ENCODE measurements around the gene VCAN.

VCAN gene

GRCh38 chr5:83570916-83571315, 99.4 kb downstream of the VCAN start:
- no peak for FAIRE-seq

GRCh38 chr5:83572271-83572670, 100.7 kb downstream of the VCAN start:
- no peak for FAIRE-seq

- no peak for FAIRE-seq
These were observed 104.8 kb downstream of the VCAN start for GRCh38 chr5:83576341-83576740.

- FAIRE-seq = no peak
These were observed 105.6 kb downstream of the VCAN start for GRCh38 chr5:83577036-83577636.

- no peak for FAIRE-seq
These were observed 112.3 kb downstream of the VCAN start for GRCh38 chr5:83583859-83584258.

- FAIRE-seq = no peak
These were observed 115.6 kb downstream of the VCAN start for GRCh38 chr5:83586874-83587776.

GRCh38 chr5:83589786-83590185, 118.2 kb downstream of the VCAN start:
- FAIRE-seq = no peak

DNA sequence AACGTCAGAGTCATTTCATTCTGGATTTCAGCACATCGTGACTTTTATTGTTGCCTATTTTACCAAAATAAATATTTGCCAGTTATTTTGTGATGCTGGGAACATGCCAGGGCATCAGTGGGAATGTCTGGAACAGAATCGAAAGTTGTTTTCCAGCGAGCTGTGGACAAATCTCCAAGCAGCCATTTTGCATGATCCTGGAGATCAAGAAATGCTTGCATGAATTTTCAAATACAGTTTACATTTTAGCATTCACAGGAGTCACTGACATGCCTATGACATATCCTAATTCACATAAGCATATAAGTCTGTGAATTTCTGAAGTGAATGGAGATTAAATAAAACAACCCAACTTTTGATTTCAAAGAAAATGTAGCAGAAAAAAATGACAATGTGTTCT, 119.4 kb downstream of the VCAN start:
- FAIRE-seq = no peak

DNA sequence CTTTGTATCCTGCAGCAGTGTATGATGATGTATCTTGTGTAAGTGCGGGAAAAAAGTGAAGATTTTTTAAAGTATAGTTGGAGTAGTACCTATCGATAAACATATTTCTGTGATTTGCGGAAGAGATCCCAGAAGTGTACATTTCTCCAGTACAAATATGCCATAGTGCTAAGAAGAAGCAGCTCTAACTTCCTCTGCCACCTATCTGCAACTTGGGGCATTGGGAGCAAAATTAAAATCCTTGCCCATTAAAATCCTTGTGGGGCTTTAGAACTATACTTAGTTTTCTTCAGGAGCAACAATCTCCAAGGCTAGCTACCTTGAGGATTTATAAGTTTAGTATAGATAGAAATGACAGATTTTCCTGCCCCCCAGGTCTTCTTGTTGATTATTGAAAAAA, 123.7 kb downstream of the VCAN start:
- FAIRE-seq = no peak

- FAIRE-seq = no peak
These were observed 136.6 kb downstream of the VCAN start for GRCh38 chr5:83608122-83608521.

GRCh38 chr5:83614841-83615240, 143.3 kb downstream of the VCAN start:
- no peak for FAIRE-seq

GRCh38 chr5:83628360-83628759, 156.8 kb downstream of the VCAN start:
- no peak for FAIRE-seq
